ENCODE results near the gene FAM181A.

DNA sequence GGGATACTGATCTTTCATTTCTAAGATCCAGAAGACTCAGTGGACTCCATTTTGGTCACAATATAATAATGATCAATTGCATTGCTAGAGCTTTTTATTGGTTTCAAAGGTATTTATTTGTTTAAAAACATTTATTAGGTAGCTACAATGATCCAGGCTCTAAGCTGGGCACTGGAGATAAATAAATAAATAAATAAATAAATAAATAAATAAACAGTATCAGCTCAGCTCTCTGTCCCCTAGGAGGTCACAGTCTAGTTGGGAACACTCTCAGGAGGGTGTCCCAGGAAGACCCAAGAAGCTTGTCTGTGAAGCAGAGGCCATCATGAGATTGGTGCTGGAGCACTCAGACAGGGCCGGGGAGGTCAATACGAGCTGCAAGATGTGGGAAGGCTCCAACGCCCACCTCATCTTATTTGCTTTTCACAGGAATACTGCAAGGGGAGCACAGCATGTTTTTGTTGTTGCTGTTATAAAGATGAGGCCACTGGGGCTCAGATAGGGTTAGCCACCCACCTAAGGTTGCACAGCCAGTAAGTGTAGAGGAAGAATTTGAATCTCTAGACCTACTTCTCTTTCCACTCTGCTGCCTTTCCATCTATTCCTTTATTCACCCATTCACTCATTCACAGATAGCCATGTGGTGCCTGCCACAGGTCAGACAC, 33.8 kb downstream of the FAM181A start:
- TF ChIP-seq POLR2A (IDR thresholded peaks at IDR 0.05): no peak
- TF ChIP-seq, protein P1, sequence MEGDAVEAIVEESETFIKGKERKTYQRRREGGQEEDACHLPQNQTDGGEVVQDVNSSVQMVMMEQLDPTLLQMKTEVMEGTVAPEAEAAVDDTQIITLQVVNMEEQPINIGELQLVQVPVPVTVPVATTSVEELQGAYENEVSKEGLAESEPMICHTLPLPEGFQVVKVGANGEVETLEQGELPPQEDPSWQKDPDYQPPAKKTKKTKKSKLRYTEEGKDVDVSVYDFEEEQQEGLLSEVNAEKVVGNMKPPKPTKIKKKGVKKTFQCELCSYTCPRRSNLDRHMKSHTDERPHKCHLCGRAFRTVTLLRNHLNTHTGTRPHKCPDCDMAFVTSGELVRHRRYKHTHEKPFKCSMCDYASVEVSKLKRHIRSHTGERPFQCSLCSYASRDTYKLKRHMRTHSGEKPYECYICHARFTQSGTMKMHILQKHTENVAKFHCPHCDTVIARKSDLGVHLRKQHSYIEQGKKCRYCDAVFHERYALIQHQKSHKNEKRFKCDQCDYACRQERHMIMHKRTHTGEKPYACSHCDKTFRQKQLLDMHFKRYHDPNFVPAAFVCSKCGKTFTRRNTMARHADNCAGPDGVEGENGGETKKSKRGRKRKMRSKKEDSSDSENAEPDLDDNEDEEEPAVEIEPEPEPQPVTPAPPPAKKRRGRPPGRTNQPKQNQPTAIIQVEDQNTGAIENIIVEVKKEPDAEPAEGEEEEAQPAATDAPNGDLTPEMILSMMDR (IDR thresholded peaks at IDR 0.05): no peak
- no peak for TF ChIP-seq POLR2AphosphoS5 (IDR thresholded peaks at IDR 0.05)
